Fibroblast of lung (primary cell): ENCODE results near the gene KIAA1217.

Experiments
- EZH2 ChIP-seq: IDR thresholded peaks from 2 replicates; pipeline ENCODE4 v1.5.1; 2012; ENCODE audit warnings: low read length, control low read depth, mild to moderate bottlenecking; ENCODE audit errors: missing control alignments
- TF ChIP-seq, protein P1 (sequence below), 2 donors: IDR thresholded peaks in 1 of 2; conservative IDR thresholded peaks in 1 of 2; 1 replicate in 1 of 2; 2 replicates in 1 of 2; pipeline ENCODE4 v1.5.1; 2011 to 2012; ENCODE audit warnings: low read length in 2 of 2, control low read depth in 1 of 2, inconsistent platforms in 1 of 2, low read depth in 1 of 2, mild to moderate bottlenecking in 1 of 2

DNA sequence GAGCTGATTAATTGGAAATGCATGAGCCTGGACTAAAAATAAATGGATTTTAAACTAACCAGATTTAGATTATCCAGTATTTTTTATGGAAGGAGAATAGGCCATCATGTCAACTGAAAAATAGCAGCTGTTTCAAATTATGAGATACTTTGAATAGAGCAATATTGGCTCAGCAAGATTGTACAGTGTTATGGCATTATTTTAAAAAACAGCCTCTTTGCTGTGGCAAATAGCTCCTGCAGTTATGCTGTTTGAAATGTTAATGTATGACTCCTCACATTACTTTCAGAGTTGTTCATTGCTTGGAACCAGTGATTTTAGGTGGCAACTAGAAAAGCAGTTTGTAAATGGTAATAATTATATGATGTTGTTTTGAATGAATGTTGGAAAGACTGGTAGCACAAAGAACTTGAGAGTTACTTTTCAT, 244.5 kb downstream of the KIAA1217 start:
- no peak for TF ChIP-seq EZH2
- TF ChIP-seq, protein P1, sequence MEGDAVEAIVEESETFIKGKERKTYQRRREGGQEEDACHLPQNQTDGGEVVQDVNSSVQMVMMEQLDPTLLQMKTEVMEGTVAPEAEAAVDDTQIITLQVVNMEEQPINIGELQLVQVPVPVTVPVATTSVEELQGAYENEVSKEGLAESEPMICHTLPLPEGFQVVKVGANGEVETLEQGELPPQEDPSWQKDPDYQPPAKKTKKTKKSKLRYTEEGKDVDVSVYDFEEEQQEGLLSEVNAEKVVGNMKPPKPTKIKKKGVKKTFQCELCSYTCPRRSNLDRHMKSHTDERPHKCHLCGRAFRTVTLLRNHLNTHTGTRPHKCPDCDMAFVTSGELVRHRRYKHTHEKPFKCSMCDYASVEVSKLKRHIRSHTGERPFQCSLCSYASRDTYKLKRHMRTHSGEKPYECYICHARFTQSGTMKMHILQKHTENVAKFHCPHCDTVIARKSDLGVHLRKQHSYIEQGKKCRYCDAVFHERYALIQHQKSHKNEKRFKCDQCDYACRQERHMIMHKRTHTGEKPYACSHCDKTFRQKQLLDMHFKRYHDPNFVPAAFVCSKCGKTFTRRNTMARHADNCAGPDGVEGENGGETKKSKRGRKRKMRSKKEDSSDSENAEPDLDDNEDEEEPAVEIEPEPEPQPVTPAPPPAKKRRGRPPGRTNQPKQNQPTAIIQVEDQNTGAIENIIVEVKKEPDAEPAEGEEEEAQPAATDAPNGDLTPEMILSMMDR (conservative IDR thresholded peaks at IDR 0.05 in 1 of 2, IDR thresholded peaks at IDR 0.05 in 1 of 2; ENCODE audit: low read depth in 1 of 2, low read length in 2 of 2): no peak
